HG02870 (cell line): ENCODE data around the gene PCDHB16.
"Not testable (repeated sequence)": the region's sequence is repeated elsewhere in the genome, so short reads cannot be mapped to it uniquely, and the experiment has no call there.

ENCODE experiments used
- ATAC-seq: cut with Tn5 transposase; IDR thresholded peaks from one replicate; pipeline ENCODE4 v1.9.1; 2021; ENCODE audit warnings: mild to moderate bottlenecking, moderate library complexity; ENCODE audit not compliant: unreplicated experiment

Gene PCDHB16

DNA sequence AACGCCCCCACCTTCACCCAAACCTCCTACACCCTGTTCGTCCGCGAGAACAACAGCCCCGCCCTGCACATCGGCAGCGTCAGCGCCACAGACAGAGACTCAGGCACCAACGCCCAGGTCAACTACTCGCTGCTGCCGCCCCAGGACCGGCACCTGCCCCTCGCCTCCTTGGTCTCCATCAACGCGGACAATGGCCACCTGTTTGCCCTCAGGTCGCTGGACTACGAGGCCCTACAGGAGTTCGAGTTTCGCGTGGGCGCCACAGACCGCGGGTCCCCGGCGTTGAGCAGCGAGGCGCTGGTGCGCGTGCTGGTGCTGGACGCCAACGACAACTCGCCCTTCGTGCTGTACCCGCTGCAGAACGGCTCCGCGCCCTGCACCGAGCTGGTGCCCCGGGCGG is 42.7 kb downstream of the PCDHB16 start:
- not testable (repeated sequence) for ATAC-seq

DNA sequence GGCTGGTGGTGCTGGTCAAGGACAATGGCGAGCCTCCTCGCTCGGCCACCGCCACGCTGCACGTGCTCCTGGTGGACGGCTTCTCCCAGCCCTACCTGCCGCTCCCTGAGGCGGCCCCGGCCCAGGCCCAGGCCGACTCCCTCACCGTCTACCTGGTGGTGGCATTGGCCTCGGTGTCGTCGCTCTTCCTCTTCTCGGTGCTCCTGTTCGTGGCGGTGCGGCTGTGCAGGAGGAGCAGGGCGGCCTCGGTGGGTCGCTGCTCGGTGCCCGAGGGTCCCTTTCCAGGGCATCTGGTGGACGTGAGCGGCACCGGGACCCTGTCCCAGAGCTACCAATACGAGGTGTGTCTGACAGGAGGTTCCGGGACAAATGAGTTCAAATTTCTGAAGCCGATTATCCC is 43.2 kb downstream of the PCDHB16 start:
- ATAC-seq = not testable (repeated sequence)

DNA sequence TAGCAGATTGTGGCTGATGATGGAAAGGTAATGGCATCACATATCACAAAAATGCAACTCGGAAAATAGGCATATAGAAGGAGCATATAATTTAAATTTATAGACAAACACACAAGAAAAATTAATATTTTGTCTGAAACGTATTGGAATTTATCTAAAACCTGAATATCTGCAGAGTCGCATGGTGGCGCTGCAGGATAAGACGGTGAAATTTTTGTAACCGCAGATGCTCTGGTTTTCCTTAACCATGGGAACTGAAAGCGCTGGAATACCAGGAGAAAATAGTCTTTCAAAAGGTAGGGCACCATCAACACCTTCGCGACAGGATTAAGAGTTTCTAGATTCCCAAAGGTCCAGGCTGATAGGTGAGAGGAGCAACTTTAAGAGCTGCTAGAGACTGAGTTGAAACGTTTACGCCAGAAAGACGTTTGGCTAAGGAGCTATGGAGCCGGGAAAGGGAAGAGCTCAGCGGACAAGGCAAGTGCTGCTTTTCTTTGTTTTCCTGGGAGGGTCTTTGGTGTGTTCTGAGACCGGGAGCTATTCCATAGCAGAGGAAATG is 52.0 kb downstream of the PCDHB16 start:
- ATAC-seq = no peak
